Activated CD8-positive, alpha-beta memory T cell treated with anti-CD3 and anti-CD28 coated beads, Interleukin-2, amount 50 U/mL, for 24 hours (primary cell): ENCODE data around the gene TCAIM.

Experiments
- DNase-seq: peaks from one replicate; pipeline ENCODE4 v3.0.0-alpha.2; 2020; ENCODE audit errors: extremely low read depth

The TCAIM gene, protein sequence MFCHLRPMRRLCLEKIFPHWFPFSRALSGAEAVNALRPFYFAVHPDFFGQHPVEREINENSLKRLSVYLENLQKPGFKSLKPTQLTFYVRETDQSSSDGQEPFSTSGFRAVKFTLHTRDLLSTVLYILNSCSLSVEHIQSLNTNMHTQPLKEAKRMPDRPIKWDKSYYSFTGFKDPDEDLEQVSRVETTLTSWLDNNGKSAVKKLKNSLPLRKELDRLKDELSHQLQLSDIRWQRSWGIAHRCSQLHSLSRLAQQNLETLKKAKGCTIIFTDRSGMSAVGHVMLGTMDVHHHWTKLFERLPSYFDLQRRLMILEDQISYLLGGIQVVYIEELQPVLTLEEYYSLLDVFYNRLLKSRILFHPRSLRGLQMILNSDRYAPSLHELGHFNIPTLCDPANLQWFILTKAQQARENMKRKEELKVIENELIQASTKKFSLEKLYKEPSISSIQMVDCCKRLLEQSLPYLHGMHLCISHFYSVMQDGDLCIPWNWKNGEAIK

GRCh38 chr3:44338010-44338827 is at the start of gene TCAIM:
TCAIM (plus strand) TSS chr3:44338766; CDS start chr3:44354783, 16,017 bp downstream.
- peak; percentile 96 for DNase-seq

GRCh38 chr3:44289882-44290462 is 48.6 kb upstream of the TCAIM start:
- DNase-seq: no peak

- DNase-seq: no peak
These were observed 46.3 kb upstream of the TCAIM start for GRCh38 chr3:44292276-44292675.

DNA sequence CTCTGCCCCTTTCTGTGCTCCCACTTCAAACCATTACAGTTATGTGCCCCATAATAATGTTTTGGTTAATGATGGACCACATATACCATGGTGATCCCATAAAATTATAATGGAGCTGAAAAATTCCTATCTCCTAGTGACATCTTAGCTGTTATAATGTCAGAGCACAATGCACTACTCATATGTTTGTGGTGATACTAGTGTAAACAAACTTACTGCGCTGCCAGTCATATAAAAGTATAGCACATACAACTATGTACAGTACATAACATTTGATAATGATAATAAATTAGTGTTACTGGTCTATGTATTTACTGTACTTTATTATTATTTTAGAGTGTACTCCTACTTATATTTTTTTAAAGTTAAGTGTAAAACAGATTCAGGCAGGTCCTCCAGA is 45.6 kb upstream of the TCAIM start:
- DNase-seq: no peak

- no peak for DNase-seq
These were observed 41.3 kb upstream of the TCAIM start for GRCh38 chr3:44297255-44297654.

- no peak for DNase-seq
These were observed 36.8 kb upstream of the TCAIM start for GRCh38 chr3:44301746-44302145.

GRCh38 chr3:44309500-44309899 is 29.1 kb upstream of the TCAIM start:
- no peak for DNase-seq

DNA sequence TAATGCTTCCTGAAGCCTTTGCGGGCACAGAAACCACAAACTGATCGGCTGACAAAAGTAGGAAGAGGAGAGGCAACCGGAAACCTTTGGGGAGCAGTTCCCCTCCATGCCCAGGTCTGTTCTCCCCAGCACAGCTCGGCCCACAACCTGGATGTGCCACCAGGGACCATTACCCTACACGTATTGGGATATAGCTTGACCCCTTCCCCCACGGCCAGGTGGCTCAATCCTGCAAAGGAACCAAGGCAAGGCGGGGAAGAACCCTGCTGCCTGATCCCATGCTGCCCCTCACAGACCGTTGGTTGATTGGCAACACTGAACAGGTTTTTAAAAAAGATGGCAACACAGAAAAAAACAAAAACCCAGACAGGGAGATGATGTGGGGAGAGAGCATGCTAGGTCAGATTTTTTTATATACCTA is 19.7 kb upstream of the TCAIM start:
- DNase-seq: no peak

DNA sequence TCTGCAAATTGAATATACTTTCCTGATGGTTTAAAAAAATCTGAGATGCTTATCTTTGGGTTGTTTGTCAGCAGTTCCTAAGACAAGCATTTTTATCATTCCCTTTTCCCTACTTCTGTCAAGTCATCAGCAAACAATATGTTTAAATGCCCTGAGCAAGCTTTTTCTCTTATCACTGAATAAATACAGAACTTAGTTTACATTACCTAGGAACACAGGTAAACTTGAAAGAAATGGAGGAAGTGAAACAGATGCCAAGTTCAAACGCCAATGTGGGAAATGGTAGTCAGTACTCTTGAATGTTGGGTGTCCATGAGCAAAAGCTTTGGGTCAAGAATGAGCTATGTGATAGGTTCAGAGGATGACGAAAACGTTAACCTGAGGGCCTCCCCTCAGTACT is 17.2 kb upstream of the TCAIM start:
- DNase-seq: no peak

DNA sequence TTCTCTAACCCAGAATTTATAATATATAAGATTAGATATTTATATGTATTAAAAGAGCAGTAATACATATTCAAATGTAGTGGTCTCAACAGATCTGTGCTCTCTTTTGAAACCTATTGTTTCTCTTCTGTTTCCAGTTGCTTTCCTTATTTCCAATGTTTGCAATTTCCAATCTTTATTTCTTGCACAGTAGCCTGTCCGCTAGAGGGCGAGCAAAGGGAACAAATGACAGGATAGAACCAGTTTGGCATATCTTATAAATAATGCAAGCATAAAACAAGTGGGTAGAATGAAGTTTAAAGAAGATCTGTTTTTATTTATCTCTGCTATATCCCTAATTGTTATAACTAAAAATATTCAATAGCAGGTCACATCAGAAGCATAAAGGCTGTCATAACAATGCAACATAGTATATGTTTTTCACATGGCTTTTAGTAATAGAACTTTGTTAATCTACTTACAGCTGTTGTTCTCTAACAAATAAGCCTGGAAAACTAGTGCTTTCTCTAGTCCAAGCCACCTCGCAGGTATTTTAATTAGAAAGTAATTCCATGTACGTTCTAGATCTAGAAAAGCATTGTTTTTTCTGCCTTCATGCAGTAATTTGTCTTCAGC is 15.1 kb upstream of the TCAIM start:
- DNase-seq: peak; percentile 4

DNA sequence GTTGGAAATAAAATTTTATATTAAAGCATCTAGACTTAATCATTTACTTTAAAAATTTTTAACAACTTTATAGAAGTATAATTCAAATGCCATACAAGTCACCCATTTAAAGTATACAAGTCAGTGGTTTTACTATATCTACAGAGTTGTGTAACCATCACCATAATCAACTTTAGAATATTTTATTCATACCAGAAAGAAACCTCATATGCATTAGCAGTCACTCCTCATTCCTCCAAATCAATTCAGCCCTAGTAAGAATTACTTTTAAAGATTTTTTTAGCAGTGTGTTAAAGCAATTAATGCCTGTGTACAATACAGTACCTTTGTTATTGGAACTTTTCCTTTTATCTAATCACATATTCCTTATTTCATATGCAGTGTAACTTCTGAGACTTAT is 14.0 kb upstream of the TCAIM start:
- DNase-seq: no peak

DNA sequence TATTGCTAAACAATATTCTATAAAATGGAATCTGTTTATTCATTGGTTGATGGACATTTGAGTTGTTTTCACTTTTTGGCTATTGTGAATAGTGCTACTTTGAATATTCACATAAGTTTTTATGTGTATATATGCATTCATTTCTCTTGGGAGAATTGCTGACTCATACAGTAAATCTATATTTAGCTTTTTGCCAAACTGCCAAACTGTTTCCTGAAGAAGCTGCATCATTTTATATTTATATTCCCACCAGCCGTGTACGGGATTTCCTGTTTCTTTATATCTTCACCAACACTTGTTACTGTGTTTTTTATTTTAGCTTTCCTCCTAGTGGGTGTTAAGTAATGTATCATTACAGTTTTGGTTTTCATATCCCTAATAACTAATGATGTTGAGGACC is 12.5 kb upstream of the TCAIM start:
- no peak for DNase-seq

DNA sequence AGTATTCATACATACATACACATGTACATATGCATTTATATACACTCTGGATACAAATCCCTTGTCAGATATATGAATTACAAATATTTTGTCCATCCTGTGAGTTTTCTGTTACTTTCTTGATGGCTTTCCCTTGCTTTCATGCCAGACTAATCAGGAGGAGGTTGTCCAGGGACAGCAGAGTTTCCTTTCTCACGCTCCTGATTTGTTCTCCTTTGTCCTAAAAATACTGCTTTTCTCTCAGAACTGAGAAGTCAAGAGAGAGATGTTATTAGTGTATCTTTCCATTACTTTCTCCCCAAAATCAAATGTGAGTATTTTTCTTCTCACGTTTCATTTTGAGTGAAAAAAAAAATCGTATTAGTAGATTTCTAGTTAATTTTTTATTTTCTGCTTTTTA is 12.1 kb upstream of the TCAIM start:
- DNase-seq: no peak

DNA sequence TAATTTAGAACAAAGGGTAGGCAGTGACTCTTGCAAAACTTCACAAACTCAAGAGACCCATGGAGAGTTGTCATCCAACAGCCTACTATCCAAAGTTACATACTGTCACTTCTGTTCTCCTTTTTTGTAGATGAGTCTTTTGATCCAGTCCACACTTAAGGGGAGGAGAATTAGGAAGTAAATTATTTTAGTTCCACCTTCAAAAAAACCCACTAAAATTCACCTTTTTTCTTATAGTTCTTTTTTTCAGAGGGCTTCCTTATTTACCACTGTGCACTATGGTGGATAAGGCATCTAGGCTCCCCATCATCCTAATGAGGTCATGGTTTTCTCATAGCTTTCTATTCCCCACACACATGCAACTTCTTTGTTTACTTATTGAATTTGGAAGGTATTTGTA is 8.6 kb upstream of the TCAIM start:
- no peak for DNase-seq

GRCh38 chr3:44330444-44330843 is 8.1 kb upstream of the TCAIM start:
- no peak for DNase-seq

DNA sequence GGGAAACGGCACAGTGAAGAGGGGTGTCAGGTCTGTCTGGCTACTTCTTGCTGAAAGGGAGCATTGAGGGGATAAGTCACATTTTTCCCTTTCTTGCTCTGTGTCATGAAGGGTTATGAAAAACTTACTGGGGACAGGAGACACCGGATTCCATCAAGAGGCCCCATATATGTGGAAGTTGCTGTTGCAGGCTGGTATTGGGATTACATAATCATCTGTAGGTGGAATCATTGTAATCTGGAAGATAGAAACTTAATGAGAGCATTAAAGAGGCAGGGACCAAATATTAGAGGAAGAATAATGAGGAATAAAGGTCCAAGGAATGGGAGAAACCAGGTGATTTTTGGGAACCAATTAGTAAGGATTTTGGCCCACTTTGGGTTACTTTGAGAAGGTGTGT is 4.2 kb upstream of the TCAIM start:
- no peak for DNase-seq

- no peak for DNase-seq
These were observed 1.2 kb upstream of the TCAIM start for GRCh38 chr3:44337248-44337785.

DNA sequence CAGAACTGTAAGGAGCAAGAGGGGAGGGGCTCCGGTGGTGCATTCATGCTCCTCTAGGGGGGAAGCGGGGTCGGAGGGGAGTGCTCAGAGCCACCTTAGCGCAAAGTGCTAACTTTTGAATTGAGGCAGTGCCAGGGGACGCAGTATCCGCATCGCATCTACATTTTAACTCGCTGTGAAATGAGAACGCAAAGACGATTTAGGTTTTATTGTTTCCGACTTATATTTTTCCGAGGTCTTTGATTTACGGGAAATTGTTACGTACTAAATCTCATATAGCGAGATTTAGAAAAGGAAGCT is 212 bp downstream of the TCAIM start:
- DNase-seq: no peak

- DNase-seq: no peak
These were observed 853 bp downstream of the TCAIM start for GRCh38 chr3:44339181-44340057.

DNA sequence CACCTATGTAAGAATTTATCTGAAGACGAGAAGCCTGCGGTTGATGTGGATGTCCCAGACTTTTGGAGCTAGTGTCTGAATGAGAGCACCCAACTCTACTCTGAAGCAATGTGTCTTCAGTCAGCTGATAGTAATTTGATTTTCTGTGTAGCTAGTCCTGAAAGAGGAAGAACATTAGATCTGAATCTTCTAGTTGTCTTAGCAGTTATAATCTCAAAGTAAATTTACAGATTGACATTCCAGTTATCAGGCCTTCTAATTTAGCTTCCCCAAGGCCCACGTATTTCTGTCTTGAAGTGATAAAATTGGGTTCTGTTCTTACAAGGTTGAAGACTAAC is 1.5 kb downstream of the TCAIM start:
- DNase-seq: no peak

DNA sequence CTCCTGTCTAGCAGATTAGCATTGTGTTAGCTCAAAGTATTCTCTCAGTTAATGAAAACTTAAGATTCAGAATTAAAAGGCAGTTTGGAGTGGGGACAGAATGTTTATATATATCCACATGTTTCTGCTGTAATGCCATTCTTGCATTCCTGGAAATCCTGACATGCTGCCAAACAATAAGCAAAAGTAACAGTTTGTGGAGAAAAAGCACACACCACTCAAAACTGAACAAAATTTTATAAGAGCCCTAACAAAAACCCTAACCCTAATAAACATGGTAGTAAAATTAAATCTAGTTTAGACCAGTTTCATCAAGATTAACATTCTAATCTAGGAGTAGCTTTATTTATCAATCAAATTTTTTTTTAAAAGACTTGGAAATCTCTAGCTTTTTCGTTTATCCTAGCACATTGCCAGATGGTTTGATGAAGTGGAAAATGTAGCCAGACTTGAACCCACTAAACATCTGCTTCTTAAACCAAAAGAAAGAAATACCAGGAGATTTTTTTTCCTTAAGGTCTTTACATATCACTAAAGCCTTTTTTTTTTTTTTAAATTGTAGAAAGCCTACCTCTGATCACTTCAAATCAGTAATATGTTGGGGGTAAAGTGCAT is 3.7 kb downstream of the TCAIM start:
- DNase-seq: no peak
